Measurements from ENCODE around the gene BHLHE23.
A peak's percentile ranks its signal among the peaks of the same experiment; 100 is the strongest.

BHLHE23 gene

DNA sequence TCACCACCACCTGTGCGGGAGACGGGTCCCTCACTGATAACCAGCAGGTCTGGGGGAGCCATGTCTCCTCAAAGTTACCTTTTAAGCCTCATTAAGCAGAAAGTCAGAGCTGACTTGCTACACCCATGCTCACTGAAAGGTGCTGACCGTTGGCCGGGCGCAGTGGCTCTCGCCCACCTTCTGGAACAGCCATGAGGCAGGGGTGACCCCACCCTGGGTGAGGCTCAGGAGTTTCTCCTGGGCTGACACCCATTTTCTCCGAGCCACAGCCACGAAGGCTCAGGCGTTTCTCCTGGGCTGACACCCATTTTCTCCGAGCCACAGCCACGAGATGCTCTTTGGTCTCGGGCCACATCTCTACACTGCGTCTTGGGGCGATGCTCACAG, 10.2 kb downstream of the BHLHE23 start:
- Histone ChIP-seq H3K4me3 (no peak overlapping the region), H3K27ac (no peak overlapping the region)

DNA sequence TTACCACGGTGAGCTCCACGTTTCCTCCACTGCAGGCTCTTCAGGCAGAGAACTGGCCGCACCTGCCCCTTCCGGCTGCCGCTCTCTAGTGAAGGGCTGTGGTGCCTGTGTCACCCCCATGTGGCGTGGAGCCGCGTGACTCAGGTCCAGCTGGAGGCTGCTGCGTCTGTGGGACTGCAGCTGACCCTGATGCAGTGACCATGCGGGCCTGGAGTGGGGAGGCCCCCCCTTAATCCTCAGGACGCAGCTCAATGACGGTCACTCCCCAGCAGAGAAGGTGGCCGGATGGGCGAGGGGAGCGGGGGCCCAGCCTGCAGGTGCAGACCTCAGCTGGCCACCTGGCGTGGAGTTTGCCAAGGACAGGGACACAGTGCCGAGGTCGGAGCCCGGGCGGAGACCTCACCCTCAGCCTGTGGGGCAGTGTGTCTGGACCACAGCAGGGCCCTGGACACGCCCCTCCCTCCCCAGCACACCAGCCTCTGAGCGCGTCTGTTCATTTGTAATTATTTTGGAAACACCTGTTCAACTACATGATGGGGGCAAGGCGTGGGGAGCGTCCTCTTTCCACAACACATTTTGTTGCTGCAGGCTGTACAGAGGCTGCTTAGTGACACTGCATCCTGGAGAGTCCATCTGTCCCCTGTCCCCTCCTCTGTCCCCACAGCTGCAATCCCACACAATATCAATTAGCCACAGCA, 10.7 kb downstream of the BHLHE23 start:
- Histone ChIP-seq H3K27ac (no peak overlapping the region), H3K4me3 (no peak overlapping the region)

DNA sequence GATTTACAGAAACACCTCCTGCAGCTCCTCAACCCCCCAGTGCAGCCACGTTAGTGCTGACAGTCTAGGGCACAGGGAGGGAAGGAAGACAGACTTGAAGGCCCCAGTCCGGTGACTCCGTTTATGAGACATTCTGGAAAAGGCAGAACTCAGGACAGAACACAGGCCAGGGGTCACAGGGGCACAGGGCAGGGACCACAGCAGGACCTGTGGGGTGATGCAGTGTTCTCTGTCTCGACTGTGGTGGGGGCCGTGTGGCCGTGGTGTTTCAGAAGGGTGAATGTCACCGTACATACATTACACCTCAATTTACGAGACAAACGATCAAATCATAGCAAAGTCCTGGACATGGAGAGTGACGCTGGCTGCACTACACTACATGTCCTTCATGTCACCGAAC, 11.3 kb downstream of the BHLHE23 start:
- Histone ChIP-seq H3K27ac (no peak overlapping the region), H3K4me3 (no peak overlapping the region)

DNA sequence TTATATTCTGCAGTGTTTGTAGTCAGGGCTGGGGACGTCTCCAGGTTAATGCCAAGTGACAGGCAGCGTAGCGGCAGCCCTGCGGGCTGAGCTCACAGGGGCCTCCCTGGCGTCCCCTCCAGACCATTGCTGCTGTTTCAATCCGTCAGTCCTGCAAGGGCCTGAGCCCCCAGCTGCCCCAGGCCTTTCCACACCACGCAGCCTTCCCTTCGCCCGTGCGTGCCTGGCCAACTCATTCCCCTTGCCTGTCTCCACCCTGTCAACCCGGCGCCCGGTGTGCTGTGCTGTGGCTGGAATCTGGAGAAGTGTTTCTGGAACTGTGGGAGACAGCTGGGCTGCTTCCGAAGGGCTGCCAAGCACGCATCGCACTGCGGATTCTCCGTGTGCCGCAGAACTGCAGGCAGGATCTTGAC, 11.9 kb downstream of the BHLHE23 start:
- Histone ChIP-seq H3K27ac (no peak overlapping the region), H3K4me3 (no peak overlapping the region)

DNA sequence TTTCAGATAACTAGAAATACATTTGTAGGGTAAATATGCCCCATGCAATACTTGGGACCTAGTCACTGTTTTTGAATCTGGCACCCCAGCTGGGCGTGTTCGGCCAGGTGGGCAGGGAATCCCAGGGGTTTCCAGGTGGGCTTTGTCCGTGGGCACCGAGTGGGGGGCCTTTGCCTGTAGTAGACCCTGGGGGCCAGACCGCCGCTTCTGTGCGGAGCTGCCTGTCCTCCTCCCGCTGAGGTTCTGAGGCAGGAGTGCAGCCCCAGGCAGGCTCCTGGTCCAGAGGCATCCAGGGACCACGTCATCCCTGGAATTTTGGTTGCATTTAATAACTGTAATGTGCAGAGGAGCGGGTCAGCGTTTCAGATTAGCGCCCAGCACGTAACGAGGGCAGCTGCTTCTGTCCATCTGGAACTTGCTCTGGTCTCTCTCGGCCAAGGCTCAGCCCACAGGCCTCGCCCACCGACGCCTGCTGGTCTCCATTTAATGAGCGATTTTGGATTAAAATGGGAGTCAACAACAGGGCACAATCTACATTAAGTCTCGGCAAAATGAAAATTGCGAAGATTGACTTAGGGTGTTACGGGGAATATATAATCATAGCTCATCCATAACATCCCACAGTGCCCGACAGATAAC, 12.8 kb downstream of the BHLHE23 start:
- H3K4me3 ChIP-seq, result no peak overlapping the region
- no peak overlapping the region for H3K27ac ChIP-seq

DNA sequence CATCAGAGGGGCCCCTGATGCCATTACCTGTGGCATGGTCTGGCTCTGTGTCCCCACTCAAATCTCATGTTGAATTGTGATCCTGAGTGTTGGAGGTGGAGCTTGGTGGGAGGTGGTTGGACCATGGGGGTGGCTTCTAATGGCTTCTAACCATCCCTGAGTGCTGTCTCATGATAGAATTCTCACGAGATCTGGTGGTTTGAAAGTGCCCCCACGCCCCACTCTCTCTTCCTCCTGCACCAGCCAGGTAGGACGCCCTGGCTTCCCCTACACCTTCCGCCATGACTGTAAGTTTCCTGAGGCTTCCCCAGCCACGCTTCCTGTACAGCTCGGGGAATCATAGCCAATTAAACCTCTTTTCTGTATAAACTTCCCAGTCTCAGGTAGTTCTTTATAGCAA, 14.9 kb downstream of the BHLHE23 start:
- no peak overlapping the region for H3K27ac ChIP-seq
- no peak overlapping the region for H3K4me3 ChIP-seq

DNA sequence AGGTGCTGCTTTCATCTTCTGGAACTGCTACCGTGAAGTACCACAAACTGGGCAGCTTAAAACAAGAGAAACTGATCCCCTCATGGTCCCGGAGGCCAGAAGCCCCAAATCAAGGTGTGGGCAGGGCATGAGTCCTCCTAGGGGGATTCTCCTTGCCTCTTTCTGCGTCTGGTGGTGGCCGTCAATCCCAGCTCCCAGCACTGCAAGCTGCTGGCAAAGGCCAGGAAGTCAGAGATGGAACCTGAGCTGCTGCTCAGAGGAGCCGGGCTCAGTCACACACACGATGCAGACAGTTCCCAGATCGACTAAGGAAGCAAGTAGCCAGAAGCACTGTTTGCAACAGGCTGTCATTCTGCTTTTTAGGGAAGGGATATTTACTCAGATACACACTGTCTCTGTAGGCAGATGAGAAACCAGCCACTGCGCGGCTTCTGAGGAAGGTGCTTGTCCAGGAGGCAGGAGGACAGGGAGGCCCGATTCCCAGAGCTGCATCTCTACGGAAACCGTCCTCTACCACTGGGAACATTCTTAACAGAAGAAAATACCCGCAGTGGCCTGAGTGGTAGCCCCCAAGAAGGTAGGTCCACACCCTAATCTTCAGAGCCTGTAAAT, 15.5 kb downstream of the BHLHE23 start:
- H3K4me3 ChIP-seq, result no peak overlapping the region
- no peak overlapping the region for H3K27ac ChIP-seq

DNA sequence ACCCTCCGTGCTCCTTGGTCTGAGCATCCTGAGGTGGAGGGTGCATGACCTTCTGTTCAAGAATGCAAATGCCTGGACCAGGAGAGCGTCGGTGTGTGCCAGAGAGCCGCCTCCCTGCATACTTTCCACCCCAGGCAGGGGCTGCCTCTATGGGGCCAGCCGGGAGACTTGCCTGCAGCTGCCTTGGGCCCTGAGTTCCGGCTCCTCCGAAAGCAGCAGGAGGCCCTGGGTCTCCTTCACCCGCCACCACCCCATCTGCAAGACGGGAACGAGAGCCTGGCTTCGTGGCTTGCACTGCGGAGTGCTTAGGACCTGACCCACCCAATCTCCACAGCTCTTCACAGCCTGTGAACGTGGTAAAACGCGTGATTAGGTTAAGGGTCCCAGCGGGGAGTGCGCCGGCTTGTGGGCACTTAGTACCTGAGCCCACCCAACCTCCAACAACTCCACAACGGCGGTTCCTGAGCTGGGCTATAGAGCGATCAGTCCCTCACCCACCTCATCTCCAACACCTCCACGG, 16.4 kb downstream of the BHLHE23 start:
- H3K27ac ChIP-seq, result no peak overlapping the region

DNA sequence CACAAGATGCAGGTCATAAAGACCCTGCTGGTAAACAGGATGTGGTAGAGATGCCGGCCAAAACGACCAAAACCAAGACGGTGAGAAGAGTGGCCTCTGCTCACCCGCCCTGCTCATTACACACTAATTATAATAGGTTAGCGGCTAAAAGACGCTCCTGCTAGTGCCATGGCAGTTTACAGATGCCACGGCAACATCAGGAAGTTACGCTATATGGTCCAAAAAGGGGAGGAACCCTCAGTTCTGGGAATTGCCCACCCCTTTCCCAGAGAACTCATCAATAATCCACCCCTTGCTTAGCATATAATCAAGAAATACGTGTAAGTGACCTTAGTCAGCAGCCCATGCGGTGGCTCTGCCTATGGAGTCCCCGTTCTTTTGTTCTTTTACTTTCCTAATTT, 17.6 kb downstream of the BHLHE23 start:
- no peak overlapping the region for H3K27ac ChIP-seq
- peak overlapping the region in 3 of 7 experiments; percentile 4 to 22 (median 16) for H3K4me3 ChIP-seq

More for the DNA sequence above, 16.4 kb downstream of the BHLHE23 start:
- H3K4me3 ChIP-seq, result no peak overlapping the region

DNA sequence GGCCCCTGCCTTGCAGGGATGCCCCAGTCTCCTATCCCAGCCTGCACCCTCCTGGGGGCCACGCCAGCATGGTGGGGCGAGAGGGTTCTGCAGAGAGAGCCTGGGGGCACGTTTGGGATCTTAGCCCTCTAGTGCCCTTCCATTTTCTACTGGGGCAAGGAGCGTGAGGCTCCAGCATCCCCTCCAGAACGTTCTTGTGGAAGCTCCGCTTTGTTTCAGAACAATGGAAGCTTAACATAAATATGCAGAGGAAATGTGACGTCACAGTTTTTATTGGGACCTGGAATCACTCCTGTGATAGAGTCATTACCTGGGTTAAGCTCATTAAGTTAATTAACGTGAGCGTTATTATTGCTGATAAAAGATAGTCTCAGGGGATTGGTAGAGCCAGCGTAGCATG, 19.6 kb downstream of the BHLHE23 start:
- Histone ChIP-seq H3K27ac (no peak overlapping the region), H3K4me3 (no peak overlapping the region)

DNA sequence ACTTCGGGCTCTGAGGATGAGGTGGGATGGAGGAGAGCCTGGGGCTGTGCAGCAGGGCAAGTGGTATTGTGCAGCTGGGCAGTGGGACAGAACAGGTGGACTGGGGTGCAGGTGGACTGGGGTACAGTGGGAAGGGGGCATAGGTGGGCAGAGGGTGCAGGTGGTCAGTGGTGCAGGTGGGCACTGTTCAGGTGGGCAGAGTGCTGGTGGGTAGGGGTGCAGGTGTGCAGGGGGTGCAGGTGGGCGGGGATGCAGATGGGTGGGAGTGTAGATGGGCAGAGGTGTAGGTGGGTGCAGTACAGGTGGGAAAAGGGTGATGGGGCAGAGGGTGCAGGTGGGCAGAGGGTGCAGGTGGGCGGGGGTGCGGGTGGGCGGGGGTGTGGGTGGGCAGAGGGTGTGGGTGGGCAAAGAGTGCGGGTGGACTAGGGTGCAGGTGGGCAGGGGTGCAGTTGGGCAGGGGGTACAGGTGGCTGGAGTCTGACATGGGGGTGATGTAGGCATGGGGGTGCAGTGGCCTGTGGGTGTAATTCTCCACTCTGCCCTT, 20.4 kb downstream of the BHLHE23 start:
- H3K4me3 ChIP-seq, result no peak overlapping the region
- no peak overlapping the region for H3K27ac ChIP-seq

DNA sequence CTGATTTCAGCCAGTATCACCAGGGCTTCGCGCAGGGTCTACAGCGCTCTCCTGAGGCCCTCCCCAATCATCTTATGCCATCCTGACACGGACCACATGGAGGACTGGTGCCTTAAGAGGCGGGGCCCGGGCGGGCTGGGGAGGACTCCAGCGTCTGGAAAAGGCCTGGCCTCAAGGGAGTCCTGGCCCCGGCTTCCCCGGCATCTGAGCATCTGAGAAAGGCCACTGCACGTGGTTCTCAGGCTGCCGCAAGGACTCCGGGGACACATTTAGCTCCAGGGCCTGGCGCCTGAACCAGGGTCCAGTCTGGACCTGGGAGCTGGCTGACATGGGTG, 21.4 kb downstream of the BHLHE23 start:
- Histone ChIP-seq H3K4me3 (no peak overlapping the region), H3K27ac (no peak overlapping the region)

DNA sequence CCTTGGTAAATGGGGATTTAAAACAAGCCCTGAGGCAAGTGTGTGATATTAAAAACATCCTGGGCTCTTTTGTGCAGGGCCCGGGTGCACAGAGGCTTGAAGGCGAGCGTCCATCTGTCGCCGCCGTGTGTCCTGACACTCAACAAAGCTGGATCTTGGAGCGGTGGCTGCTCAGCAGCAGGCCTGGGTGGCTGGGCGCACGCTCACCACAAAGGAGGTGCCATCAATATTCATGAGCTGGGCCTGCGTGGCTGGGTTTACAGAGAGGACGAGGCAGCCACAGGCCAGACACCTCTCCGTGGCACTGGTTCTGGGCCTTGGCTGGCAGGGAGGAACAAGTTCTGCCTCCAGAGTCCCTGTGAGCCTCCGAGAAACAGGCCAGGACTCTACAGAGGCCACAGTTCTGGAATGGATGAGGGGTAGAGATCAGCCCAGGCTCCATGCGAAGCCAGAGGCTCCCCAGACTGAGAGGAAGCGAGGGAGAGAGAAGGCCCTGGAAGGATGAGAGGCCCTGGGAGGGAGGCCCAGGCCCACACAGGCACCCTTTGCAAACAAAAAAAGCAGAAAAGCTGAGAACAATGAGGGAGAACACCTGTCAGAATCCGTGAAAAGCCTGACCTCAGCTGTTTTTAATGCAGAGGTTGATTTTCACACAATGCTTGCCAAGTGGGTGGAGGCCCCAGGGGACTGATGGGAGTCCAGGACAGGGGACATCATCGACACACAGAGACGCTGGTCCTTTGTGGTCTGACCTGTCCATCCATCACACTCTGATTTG, 21.9 kb downstream of the BHLHE23 start:
- H3K27ac ChIP-seq, result no peak overlapping the region

DNA sequence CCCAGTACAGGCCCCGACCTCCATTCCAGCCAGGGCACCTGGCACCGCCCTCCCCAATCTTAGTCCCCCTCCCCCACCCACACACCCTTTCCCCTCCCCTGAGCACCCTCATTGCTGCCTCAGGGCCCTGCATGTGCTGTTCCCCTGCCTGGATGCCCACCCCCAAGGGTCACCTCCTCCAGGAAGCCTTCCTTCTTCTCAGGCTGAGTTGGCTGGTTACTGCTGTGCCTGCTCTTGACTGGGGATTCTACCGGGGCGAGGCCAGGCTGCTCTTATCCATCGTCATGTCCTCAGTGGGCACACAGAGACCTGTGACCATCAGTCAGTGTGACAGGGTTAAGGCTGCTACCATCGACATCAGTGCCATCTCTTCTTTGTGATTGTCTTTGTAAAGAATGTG, 23.6 kb downstream of the BHLHE23 start:
- no peak overlapping the region for H3K4me3 ChIP-seq
- no peak overlapping the region for H3K27ac ChIP-seq

More for the DNA sequence above, 21.9 kb downstream of the BHLHE23 start:
- no peak overlapping the region for H3K4me3 ChIP-seq

DNA sequence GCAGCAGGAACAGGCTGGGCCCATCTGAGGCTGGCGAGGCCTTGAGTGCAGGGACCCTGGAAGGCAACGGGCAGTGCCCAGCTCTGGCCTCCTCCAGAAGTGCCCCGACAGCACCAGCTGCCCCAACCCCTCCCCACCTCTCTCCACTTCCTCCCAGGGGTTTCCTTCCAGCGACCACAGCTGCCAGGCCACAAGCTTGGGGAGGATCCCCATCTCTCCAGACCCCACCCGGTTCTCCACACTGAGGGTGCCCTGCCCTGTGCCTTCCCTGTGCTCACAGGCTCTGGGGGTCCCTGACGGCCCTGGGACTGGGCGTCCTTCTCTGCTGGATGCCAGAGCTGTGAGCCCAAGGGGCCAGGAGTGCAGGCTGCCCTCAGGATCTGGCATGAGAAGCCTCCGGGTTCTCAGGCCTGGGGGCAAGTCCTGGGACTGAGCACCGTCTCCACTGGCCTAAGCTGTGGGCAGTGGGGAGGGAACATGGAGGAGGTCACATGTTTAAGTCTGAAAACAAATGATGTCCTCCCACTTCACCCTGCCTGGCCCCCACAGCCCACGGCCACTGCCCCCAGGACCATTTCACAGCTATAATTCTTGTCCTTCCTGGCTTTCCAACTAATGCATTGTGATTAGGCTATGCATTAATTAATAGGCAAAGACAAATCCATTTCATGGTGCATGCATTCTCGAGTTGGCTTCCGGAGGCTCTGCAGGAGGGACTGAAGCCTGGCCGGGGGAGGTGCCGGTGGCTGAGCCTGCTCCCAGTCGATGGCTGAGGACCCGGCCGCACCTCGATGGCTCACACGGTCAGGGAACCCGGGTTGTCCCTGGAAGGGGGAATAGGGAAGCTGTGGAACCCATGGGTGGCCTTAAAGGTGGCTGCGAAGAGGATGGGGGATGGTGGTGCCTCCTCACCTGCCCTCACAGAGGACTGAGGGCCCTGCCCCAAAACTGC, 24.4 kb downstream of the BHLHE23 start:
- Histone ChIP-seq H3K4me3 (no peak overlapping the region), H3K27ac (no peak overlapping the region)

DNA sequence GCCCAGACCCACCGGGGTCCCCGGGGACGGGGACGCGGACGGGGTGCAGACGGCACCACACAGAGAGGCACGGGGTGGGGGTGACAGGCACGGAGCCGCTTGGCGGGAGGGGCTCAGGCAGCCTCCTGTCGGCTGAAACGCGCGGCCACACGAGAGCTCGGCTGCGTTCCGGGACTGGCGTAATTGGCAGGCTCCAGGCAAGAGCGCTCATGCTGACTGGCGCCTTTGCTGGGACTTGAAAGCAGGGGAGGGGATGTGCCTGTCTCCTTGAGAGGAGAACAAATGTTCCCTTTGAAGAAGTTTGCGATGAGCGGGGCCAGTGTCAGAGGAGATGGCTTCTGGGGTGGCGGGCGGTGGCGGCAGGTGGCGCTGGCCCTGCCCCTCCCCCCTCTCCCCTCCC, 25.8 kb downstream of the BHLHE23 start:
- no peak overlapping the region for H3K4me3 ChIP-seq
- no peak overlapping the region for H3K27ac ChIP-seq

DNA sequence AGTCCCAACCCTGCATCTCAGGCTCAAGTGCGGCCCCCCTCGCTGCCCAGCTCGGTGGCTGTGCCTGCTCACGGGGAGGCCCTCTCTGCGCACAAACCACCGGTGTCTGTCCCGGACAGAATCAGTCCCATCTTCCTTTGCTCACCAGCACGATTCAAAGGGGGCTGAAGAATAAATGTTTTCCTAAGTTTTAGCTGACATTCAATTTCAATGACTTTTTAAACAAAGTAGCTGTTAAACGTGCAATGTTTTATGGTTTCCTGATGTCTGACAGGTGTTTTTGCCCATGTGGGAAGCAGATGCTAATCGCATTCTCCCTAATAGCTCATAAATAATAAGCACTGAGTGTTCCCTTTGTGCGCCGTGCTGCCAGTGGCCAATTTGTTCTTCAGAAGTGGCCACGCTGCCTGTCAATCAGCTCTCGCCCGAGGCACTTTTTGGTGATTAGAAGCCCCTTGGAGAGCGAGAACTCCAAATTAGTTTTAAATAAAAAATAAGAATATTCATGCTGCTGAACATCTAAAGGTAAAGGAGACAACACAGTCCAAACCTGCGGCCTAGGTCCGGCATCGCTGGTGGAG, 26.3 kb downstream of the BHLHE23 start:
- Histone ChIP-seq H3K27ac (no peak overlapping the region), H3K4me3 (no peak overlapping the region)

DNA sequence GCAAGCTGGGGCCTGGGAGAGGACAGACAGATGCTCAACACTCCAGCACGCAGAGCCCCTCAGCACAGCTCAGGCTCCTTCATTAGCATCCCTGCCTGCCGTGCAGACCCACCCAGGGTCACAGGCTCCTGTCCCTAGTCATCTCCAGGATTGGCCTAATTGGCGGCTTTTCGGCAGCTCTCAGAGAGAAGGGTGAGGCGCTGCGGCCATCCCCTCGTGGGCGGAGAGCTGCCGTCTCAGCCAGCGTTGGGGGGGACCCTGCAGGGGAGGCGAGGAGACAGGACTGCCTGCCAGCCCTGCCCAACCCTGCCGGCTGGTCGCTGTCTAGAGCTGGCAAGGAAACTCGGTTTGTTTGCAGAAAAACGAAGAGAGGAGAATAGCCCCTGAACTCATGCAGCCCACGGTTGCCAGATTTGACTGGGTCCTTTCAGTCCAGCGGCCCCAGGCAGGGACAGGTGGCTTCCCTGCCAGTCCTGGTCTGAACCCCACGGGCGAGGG, 26.8 kb downstream of the BHLHE23 start:
- Histone ChIP-seq H3K27ac (no peak overlapping the region), H3K4me3 (no peak overlapping the region)

DNA sequence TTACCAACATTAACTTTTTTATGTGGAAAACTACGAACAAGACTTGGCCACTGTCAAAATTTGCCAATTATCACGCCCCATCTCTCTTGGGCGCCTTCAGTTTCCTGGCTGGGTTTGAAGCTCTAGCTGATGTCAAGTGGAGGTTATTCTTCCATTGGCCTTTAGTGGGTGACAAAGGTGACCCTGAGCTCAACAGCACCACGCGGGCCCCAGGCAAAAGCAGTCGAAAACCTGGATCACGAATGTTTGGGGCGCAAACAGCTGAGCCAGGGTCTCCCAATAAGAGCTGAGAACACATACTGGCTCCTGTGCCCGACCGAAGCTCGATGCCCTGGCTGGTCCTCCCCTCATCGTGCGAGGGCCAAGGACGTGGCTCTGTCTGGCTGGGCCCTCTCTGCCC, 27.5 kb downstream of the BHLHE23 start:
- Histone ChIP-seq H3K4me3 (no peak overlapping the region), H3K27ac (no peak overlapping the region)

All from skin epidermis (tissue), 12 donors.